Measurements from ENCODE around the gene SIGLEC5. TPM values are rescaled to one million over a fixed set of nuclear protein-coding genes. Genes with fewer than 3 reads are reported as not detected.
A peak's percentile ranks its signal among the peaks of the same experiment; 100 is the strongest.
"Not testable (repeated sequence)": the region's sequence is repeated elsewhere in the genome, so short reads cannot be mapped to it uniquely, and the experiment has no call there.

Gene SIGLEC5
- total RNA-seq = 10 to 100 TPM in 1 of 7 donors, 1 to 10 TPM in 4, not detected in 2; 5.9 to 12.9 (median 9.8) TPM
- polyA plus RNA-seq = not detected
- long read RNA-seq, donor 1 = 0 reads
- long read RNA-seq, donor 2 = 0 reads

GRCh38 chr19:51630315-51630714, at the start of gene SIGLEC5:
SIGLEC5 (minus strand) TSS chr19:51630401; CDS start chr19:51630335, 66 bp downstream.
- Histone ChIP-seq H3K4me1 (peaks cover 0 to 59% (median 15%) of the 10 kb centered on the region in 6 donors), H3K27ac (peak within 1 kb of the TSS in 3 of 8 donors; percentile 43 to 92 (median 78)), H3K4me3 (peak within 1 kb of the TSS in 4 of 8 donors; percentile 29 to 51 (median 34)), H3K36me3 (peaks cover 0 to 36% (median 4%) of the 10 kb centered on the region in 6 donors)
- intact Hi-C loops (cut with DNase I; ENCODE audit: low total_unique reads); H3K9me3 ChIP-seq; H3K27me3 ChIP-seq (replicated peaks in 1 of 7): not testable (repeated sequence)
- TF ChIP-seq POLR2AphosphoS5 (IDR thresholded peaks at IDR 0.05) = peak in 1 of 3 donors; percentile 31
- WGBS, 5 donors = 13 to 22% (median 16%) methylated on average over 1 to 10 of the region's 13 CpGs
- DNase-seq = peak; percentile 87

DNA sequence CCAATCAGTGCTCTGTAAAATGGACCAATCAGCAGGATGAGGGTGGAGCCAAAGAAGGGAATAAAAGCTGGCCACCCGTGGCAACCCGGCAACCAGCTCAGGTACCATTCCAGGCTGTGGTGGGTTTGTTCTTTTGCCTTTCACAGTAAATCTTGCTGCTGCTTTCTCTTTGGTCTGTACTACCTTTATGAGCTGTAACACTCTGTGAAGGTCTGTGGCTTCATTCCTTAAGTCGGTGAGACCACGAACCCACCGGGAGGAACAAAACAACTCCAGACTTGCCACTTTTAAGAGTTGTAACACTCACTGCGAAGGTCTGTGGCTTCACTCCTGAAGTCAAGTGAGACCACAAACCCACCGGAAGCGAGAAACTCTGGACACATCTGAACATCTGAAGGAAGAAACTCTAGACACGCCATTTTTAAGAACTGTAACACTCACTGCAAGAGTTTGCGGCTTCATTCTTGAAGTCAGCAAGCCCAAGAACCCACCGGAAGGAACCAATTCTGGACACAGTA, 46.4 kb upstream of the SIGLEC5 start:
- TF ChIP-seq, protein P1, sequence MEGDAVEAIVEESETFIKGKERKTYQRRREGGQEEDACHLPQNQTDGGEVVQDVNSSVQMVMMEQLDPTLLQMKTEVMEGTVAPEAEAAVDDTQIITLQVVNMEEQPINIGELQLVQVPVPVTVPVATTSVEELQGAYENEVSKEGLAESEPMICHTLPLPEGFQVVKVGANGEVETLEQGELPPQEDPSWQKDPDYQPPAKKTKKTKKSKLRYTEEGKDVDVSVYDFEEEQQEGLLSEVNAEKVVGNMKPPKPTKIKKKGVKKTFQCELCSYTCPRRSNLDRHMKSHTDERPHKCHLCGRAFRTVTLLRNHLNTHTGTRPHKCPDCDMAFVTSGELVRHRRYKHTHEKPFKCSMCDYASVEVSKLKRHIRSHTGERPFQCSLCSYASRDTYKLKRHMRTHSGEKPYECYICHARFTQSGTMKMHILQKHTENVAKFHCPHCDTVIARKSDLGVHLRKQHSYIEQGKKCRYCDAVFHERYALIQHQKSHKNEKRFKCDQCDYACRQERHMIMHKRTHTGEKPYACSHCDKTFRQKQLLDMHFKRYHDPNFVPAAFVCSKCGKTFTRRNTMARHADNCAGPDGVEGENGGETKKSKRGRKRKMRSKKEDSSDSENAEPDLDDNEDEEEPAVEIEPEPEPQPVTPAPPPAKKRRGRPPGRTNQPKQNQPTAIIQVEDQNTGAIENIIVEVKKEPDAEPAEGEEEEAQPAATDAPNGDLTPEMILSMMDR (IDR thresholded peaks at IDR 0.05 in 8 of 11, conservative IDR thresholded peaks at IDR 0.05 in 3 of 11) = no peak
- TF ChIP-seq POLR2A (IDR thresholded peaks at IDR 0.05) (no peak), POLR2AphosphoS5 (IDR thresholded peaks at IDR 0.05) (no peak)
- H3K27ac ChIP-seq = no peak overlapping the region
- intact Hi-C loops (cut with DNase I; ENCODE audit: low total_unique reads) = no loop called here
- H3K36me3 ChIP-seq = no peaks in the 10 kb centered on the region
- H3K27me3 ChIP-seq (replicated peaks in 1 of 7) = peaks cover 0 to 50% (median 0%) of the 10 kb centered on the region in 7 donors
- peaks cover 0 to 4% (median 0%) of the 10 kb centered on the region in 6 donors for H3K4me1 ChIP-seq
- no peak overlapping the region for H3K4me3 ChIP-seq
- no peak for DNase-seq
- WGBS, 5 donors = 35 to 62% (median 48%) methylated on average over 11 of the region's 11 CpGs
- peaks cover 0 to 3% (median 0%) of the 10 kb centered on the region in 8 donors for H3K9me3 ChIP-seq

GRCh38 chr19:51675911-51676565, 45.8 kb upstream of the SIGLEC5 start:
- H3K36me3 ChIP-seq; H3K27ac ChIP-seq; H3K9me3 ChIP-seq; H3K4me1 ChIP-seq; H3K4me3 ChIP-seq; intact Hi-C loops (cut with DNase I; ENCODE audit: low total_unique reads); DNase-seq: not testable (repeated sequence)
- WGBS, 5 donors = 52 to 65% (median 63%) methylated on average over 7 of the region's 7 CpGs
- H3K27me3 ChIP-seq (replicated peaks in 1 of 7) = peaks cover 0 to 50% (median 0%) of the 10 kb centered on the region in 7 donors
- TF ChIP-seq, protein P1 (IDR thresholded peaks at IDR 0.05 in 8 of 11, conservative IDR thresholded peaks at IDR 0.05 in 3 of 11) = peak in 7 of 11 experiments; percentile 10 to 52 (median 43)

DNA sequence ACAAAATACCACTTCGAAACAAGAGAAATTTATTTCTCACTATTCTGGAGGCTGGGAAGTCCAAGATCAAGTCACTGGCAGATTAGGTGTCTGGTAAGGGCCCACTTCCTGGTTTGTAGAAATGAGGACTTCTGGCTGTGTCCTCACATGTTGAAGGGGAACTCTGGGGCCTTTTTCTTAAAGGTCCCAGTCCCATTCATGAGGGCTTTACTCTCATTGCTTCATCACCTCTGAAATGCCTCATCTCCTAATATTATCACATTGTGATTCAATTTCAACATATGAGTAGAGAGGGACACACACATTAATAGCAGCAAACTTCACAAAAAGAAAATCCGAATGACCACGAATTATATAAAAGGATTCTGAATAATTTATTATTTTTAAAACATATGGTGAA, 38.0 kb upstream of the SIGLEC5 start:
- H3K36me3 ChIP-seq = no peaks in the 10 kb centered on the region
- no peak for DNase-seq
- peaks cover 0 to 66% (median 10%) of the 10 kb centered on the region in 7 donors for H3K27me3 ChIP-seq (replicated peaks in 1 of 7)
- TF ChIP-seq POLR2A (IDR thresholded peaks at IDR 0.05) (no peak), POLR2AphosphoS5 (IDR thresholded peaks at IDR 0.05) (no peak)
- TF ChIP-seq, protein P1 (IDR thresholded peaks at IDR 0.05 in 8 of 11, conservative IDR thresholded peaks at IDR 0.05 in 3 of 11) = no peak
- H3K4me1 ChIP-seq = peaks cover 0 to 4% (median 0%) of the 10 kb centered on the region in 6 donors
- H3K4me3 ChIP-seq = no peak overlapping the region
- peaks cover 0 to 12% (median 1%) of the 10 kb centered on the region in 8 donors for H3K9me3 ChIP-seq
- intact Hi-C loops (cut with DNase I; ENCODE audit: low total_unique reads) = no loop called here
- 64 to 83% (median 75%) methylated on average over 3 of the region's 3 CpGs for WGBS, 5 donors
- H3K27ac ChIP-seq = no peak overlapping the region

All from spleen (tissue), 13 donors.